Measurements from ENCODE around the gene AMFR. TPM values are rescaled to one million over a fixed set of nuclear protein-coding genes. Genes with fewer than 3 reads are reported as not detected.

Gene AMFR
- total and polyA plus RNA-seq, 10 of the 15 experiments (the other 5 are each of a cell fraction or from before 2014, with no cell fraction given) = 8.2 to 67.6 (median 28.1) TPM

- Histone ChIP-seq H4K20me1 (ENCODE audit: control insufficient read depth, insufficient read depth) (no peaks in the 10 kb centered on the region), H3K27me3 (replicated peaks in 1 of 2; ENCODE audit: control insufficient read depth in 2 of 2, insufficient read depth in 2 of 2, low read length in 1 of 2) (no peaks in the 10 kb centered on the region), H3K36me3 (ENCODE audit: control insufficient read depth in 2 of 2, insufficient read depth in 2 of 2, low read length in 1 of 2) (peaks cover 23 to 27% of the 10 kb centered on the region in 2 experiments), H3K4me3 (no peak overlapping the region), H3K9ac (ENCODE audit: control insufficient read depth, insufficient read depth, low read length) (no peak overlapping the region), H3K27ac (ENCODE audit: control insufficient read depth, insufficient read depth) (no peak overlapping the region), H3K79me2 (ENCODE audit: control insufficient read depth, insufficient read depth, low read length) (no peaks in the 10 kb centered on the region), H3K4me1 (ENCODE audit: control insufficient read depth, insufficient read depth, low read length) (no peaks in the 10 kb centered on the region), H3K9me3 (replicated peaks; ENCODE audit: control insufficient read depth, insufficient read depth, low read length) (no peaks in the 10 kb centered on the region), H2AFZ (ENCODE audit: control insufficient read depth, low read depth, low read length) (no peak overlapping the region), H3K4me2 (ENCODE audit: control insufficient read depth, insufficient read depth) (no peak overlapping the region)
- over 99% methylated on average over 6 of the region's 6 CpGs for WGBS (ENCODE audit: insufficient coverage, insufficient replicate concordance, low lambda C conversion rate, missing lambda C conversion rate)
- POLR2A ChIA-PET = no interaction called here
- CTCF ChIA-PET = interaction anchor here (7.1 kb wide), 1 partner anchor 11 kb away, joined by 32 read pairs; no protein-coding TSS in a partner anchor
- in situ Hi-C loops (cut with MboI) = no loop called here
- TF ChIP-seq HCFC1 (IDR thresholded peaks at IDR 0.05; ENCODE audit: low read length) (no peak), PRDM15 (CRISPR knock-in tag; IDR thresholded peaks at IDR 0.05) (no peak), HSF1 (IDR thresholded peaks at IDR 0.05; ENCODE audit: low read depth, low read length) (no peak), MYB (IDR thresholded peaks at IDR 0.05; ENCODE audit: borderline replicate concordance, low read depth, low read length) (no peak), ZNF622 (IDR thresholded peaks at IDR 0.05) (no peak), IRF4 (IDR thresholded peaks at IDR 0.05; ENCODE audit: low read depth, low read length) (no peak), PML (IDR thresholded peaks at IDR 0.05; ENCODE audit: low read length) (no peak), CEBPB (IDR thresholded peaks at IDR 0.05; ENCODE audit: borderline replicate concordance in 1 of 2, low read depth in 2 of 2, low read length in 2 of 2) (no peak), ZNF207 (IDR thresholded peaks at IDR 0.05; ENCODE audit: borderline replicate concordance) (no peak), SMARCA5 (IDR thresholded peaks at IDR 0.05) (no peak)
- TF ChIP-seq, protein P1, sequence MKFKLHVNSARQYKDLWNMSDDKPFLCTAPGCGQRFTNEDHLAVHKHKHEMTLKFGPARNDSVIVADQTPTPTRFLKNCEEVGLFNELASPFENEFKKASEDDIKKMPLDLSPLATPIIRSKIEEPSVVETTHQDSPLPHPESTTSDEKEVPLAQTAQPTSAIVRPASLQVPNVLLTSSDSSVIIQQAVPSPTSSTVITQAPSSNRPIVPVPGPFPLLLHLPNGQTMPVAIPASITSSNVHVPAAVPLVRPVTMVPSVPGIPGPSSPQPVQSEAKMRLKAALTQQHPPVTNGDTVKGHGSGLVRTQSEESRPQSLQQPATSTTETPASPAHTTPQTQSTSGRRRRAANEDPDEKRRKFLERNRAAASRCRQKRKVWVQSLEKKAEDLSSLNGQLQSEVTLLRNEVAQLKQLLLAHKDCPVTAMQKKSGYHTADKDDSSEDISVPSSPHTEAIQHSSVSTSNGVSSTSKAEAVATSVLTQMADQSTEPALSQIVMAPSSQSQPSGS (IDR thresholded peaks at IDR 0.05; ENCODE audit: low read length) = no peak
- TF ChIP-seq, protein P2, sequence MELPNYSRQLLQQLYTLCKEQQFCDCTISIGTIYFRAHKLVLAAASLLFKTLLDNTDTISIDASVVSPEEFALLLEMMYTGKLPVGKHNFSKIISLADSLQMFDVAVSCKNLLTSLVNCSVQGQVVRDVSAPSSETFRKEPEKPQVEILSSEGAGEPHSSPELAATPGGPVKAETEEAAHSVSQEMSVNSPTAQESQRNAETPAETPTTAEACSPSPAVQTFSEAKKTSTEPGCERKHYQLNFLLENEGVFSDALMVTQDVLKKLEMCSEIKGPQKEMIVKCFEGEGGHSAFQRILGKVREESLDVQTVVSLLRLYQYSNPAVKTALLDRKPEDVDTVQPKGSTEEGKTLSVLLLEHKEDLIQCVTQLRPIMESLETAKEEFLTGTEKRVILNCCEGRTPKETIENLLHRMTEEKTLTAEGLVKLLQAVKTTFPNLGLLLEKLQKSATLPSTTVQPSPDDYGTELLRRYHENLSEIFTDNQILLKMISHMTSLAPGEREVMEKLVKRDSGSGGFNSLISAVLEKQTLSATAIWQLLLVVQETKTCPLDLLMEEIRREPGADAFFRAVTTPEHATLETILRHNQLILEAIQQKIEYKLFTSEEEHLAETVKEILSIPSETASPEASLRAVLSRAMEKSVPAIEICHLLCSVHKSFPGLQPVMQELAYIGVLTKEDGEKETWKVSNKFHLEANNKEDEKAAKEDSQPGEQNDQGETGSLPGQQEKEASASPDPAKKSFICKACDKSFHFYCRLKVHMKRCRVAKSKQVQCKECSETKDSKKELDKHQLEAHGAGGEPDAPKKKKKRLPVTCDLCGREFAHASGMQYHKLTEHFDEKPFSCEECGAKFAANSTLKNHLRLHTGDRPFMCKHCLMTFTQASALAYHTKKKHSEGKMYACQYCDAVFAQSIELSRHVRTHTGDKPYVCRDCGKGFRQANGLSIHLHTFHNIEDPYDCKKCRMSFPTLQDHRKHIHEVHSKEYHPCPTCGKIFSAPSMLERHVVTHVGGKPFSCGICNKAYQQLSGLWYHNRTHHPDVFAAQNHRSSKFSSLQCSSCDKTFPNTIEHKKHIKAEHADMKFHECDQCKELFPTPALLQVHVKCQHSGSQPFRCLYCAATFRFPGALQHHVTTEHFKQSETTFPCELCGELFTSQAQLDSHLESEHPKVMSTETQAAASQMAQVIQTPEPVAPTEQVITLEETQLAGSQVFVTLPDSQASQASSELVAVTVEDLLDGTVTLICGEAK (IDR thresholded peaks at IDR 0.05; ENCODE audit: borderline replicate concordance) = no peak
- ATAC-seq (no peak), FAIRE-seq (no peak), DNase-seq (ENCODE audit: low read depth, low spot score) (no peak)
- RAD21 ChIA-PET (ENCODE audit: unreplicated experiment) = no interaction called here
- intact Hi-C loops (cut with micrococcal nuclease; ENCODE audit: unreplicated experiment) = no loop called here
- no TSS peak for BruUV-seq (replicated peaks)
- SMC1A ChIA-PET (ENCODE audit: uncharacterized antibody, unreplicated experiment) = no interaction called here
Measured at GRCh38 chr16:56367764-56368163, 57.6 kb downstream of the AMFR start.

Data from GM12878 (cell line).